IMR-90 (cell line): Measurements from ENCODE around the gene XPO4. TPM values are rescaled to one million over a fixed set of nuclear protein-coding genes. Genes with fewer than 3 reads are reported as not detected.

Experiments used
- ATAC-seq: fragments of 200-7000 bp; cut with Tn5 transposase; 2 replicates; pipeline ENCODE4 v1.9.1; 2020; ENCODE audit warnings: low read depth, mild to moderate bottlenecking, moderate library complexity
- BruUV-seq: library from RNA; stranded (reverse); fragments of 400-500 nt; replicated peaks from 2 replicates; lab custom pipeline; 2021; lab: Mats Ljungman, UMichigan
- CTCF ChIA-PET: fragments of 300-600 bp; formaldehyde crosslinking; extraction: SDS; loops from one replicate; lab custom pipeline; 2021; ENCODE audit warnings: antibody characterized with exemption; lab: Yijun Ruan, JAX
- POLR2A ChIA-PET: fragments of 300-600 bp; sonication (Branson Sonifier 250); formaldehyde crosslinking; loops from one replicate; lab custom pipeline; 2022; ENCODE audit warnings: antibody characterized with exemption; ENCODE audit not compliant: unreplicated experiment; lab: Charles Lee
- DNase-seq: peaks from one replicate; pipeline ENCODE4 v3.0.0; 2013
- H2AFZ ChIP-seq: replicated peaks from 2 replicates; pipeline ENCODE3; 2013; ENCODE audit warnings: low read length, mild to moderate bottlenecking; ENCODE audit not compliant: poor library complexity
- H2AK5ac ChIP-seq: 2 replicates; pipeline ENCODE4 v1.6.1; 2013; ENCODE audit warnings: low read depth, low read length, inconsistent platforms
- H2AK9ac ChIP-seq: replicated peaks from 2 replicates; pipeline ENCODE3; 2013; ENCODE audit warnings: mild to moderate bottlenecking, low read depth, low read length, moderate library complexity; ENCODE audit not compliant: poor library complexity
- H2BK120ac ChIP-seq: 2 replicates; pipeline ENCODE4 v1.6.1; 2013; ENCODE audit warnings: low read depth, low read length, inconsistent platforms
- H2BK15ac ChIP-seq: 3 replicates; pipeline ENCODE4 v1.6.1; 2013; ENCODE audit warnings: low read depth, low read length, inconsistent platforms
- H2BK20ac ChIP-seq: 2 replicates; pipeline ENCODE4 v1.6.1; 2013; ENCODE audit warnings: low read depth, mild to moderate bottlenecking, inconsistent platforms, low read length, moderate library complexity
- H2BK5ac ChIP-seq: 2 replicates; pipeline ENCODE4 v1.6.1; 2013; ENCODE audit warnings: mild to moderate bottlenecking, low read depth, low read length, inconsistent platforms; ENCODE audit not compliant: poor library complexity, severe bottlenecking
- H3K14ac ChIP-seq: replicated peaks from 2 replicates; pipeline ENCODE4 v1.6.1; 2013; ENCODE audit warnings: low read depth, low read length, inconsistent platforms
- H3K18ac ChIP-seq: 2 replicates; pipeline ENCODE4 v1.6.1; 2013; ENCODE audit warnings: low read depth, low read length, control low read depth
- H3K23ac ChIP-seq: 2 replicates; pipeline ENCODE4 v1.6.1; 2013; ENCODE audit warnings: low read depth, low read length, inconsistent platforms
- H3K27ac ChIP-seq: 2 replicates; pipeline ENCODE4 v1.5.1; 2013; ENCODE audit warnings: mild to moderate bottlenecking, control low read depth, low read length; ENCODE audit not compliant: insufficient read depth
- H3K27me3 ChIP-seq: 2 replicates; pipeline ENCODE4 v1.6.1; 2013; ENCODE audit warnings: low read length; ENCODE audit not compliant: control insufficient read depth, insufficient read depth
- H3K36me3 ChIP-seq: 2 replicates; pipeline ENCODE4 v1.6.1; 2013; ENCODE audit warnings: low read length, mixed read lengths; ENCODE audit not compliant: control insufficient read depth, insufficient read depth
- H3K4ac ChIP-seq: 2 replicates; pipeline ENCODE4 v1.6.1; 2013; ENCODE audit warnings: low read depth, low read length, inconsistent platforms
- H3K4me1 ChIP-seq: 2 replicates; pipeline ENCODE4 v1.6.1; 2013; ENCODE audit warnings: low read length, mixed read lengths; ENCODE audit not compliant: control insufficient read depth, insufficient read depth
- H3K4me2 ChIP-seq: 2 replicates; pipeline ENCODE4 v1.6.1; 2013; ENCODE audit warnings: low read depth, mild to moderate bottlenecking, control low read depth, low read length, moderate library complexity
- H3K4me3 ChIP-seq: 2 replicates; pipeline ENCODE4 v1.5.1; 2013; ENCODE audit warnings: low read depth, mild to moderate bottlenecking, control low read depth, low read length, moderate library complexity; ENCODE audit not compliant: insufficient read depth
- H3K56ac ChIP-seq: 2 replicates; pipeline ENCODE4 v1.6.1; 2013; ENCODE audit warnings: low read length, inconsistent platforms; ENCODE audit not compliant: insufficient read depth; ENCODE audit errors: extremely low read depth
- H3K79me1 ChIP-seq, 2 experiments: 2 replicates each; pipeline ENCODE4 v1.6.1; 2013; ENCODE audit warnings: low read length in 2 of 2, inconsistent platforms in 1 of 2, low read depth in 1 of 2
- H3K9ac ChIP-seq: 2 replicates; pipeline ENCODE4 v1.6.1; 2013; ENCODE audit warnings: low read depth, low read length, control low read depth
- H3K9me1 ChIP-seq: 2 replicates; pipeline ENCODE4 v1.6.1; 2013; ENCODE audit warnings: low read length, inconsistent platforms; ENCODE audit not compliant: insufficient read depth
- H3K9me3 ChIP-seq: 2 replicates; pipeline ENCODE4 v1.6.1; 2013; ENCODE audit warnings: low read length; ENCODE audit not compliant: control insufficient read depth, insufficient read depth
- H4K20me1 ChIP-seq: 2 replicates; pipeline ENCODE4 v1.6.1; 2013; ENCODE audit warnings: low read length, inconsistent platforms; ENCODE audit not compliant: insufficient read depth
- H4K5ac ChIP-seq: 2 replicates; pipeline ENCODE4 v1.6.1; 2013; ENCODE audit warnings: mild to moderate bottlenecking, low read depth, low read length, control low read depth
- H4K8ac ChIP-seq, 2 experiments: 2 replicates each; pipeline ENCODE4 v1.6.1; 2013; ENCODE audit warnings: low read depth in 2 of 2, low read length in 2 of 2, control low read depth in 1 of 2, inconsistent platforms in 1 of 2
- H4K91ac ChIP-seq: 2 replicates; pipeline ENCODE4 v1.6.1; 2013; ENCODE audit warnings: low read depth, low read length, inconsistent platforms; ENCODE audit not compliant: insufficient read depth
- CEBPB ChIP-seq: IDR thresholded peaks from 2 replicates; pipeline ENCODE4 v1.6.1; 2012; ENCODE audit warnings: low read depth, low read length, improper control_type of control experiment
- POLR2A ChIP-seq: IDR thresholded peaks from 2 replicates; pipeline ENCODE4 v1.6.1; 2012; ENCODE audit warnings: mild to moderate bottlenecking, low read depth, low read length
- WGBS, 2 experiments: methylation state at CpG; one replicate each; pipeline versions ENCODE4 v1.1.5 to v1.1.7; 2013; ENCODE audit warnings: missing lambda C conversion rate in 2 of 2; ENCODE audit not compliant: insufficient read length in 1 of 2; ENCODE audit errors: extremely low coverage in 2 of 2; 5-methylcytosine and 5-hydroxymethylcytosine counted together
- dilution Hi-C: fragments of 300-500 bp; cut with HindIII; formaldehyde crosslinking; loops from one replicate; pipeline ENCODE4 v1.14.3; 2018; ENCODE audit warnings: low sequenced_read_pairs; ENCODE audit not compliant: unreplicated experiment
- in situ Hi-C: fragments of 300-500 bp; cut with MboI; formaldehyde crosslinking; loops from 3 replicates; pipeline ENCODE4 v1.14.3; 2019; ENCODE audit warnings: low sequenced_read_pairs, inconsistent platforms, mixed read lengths
- intact Hi-C: fragments of 100-400 bp; cut with micrococcal nuclease; formaldehyde crosslinking; loops from 2 replicates; pipeline ENCODE4 v1.10.0; 2022
- polyA plus RNA-seq, 3 experiments: library from polyadenylated mRNA; depleted of rRNA; stranded (reverse); fragments of >200 nt; gene quantifications; 2 replicates each; pipeline ENCODE4 v1.2.3, GENCODE V29; 2012; ENCODE audit warnings: low replicate concordance in 1 of 3
- total RNA-seq: library from RNA; depleted of rRNA; stranded (reverse); fragments of >200 nt; gene quantifications from 2 replicates; pipeline ENCODE4 v1.2.3, GENCODE V29; 2012

The XPO4 gene
- total and polyA plus RNA-seq, 2 of the 4 experiments (the other 2 are of a cell fraction): 5.0 to 21.1 TPM

- H2AK9ac ChIP-seq: no peak overlapping the region
- H4K5ac ChIP-seq: no peak overlapping the region
- H2AFZ ChIP-seq: no peak overlapping the region
- in situ Hi-C loops (loop anchor here (10.0 to 25.0 kb wide), 2 partner anchors 339 to 647 kb away; partner anchors contain the start of gene GJB2), dilution Hi-C loops (no loop called here), intact Hi-C loops (no loop called here)
- no peak overlapping the region for H2BK15ac ChIP-seq
- no peak overlapping the region for H3K27ac ChIP-seq
- no peak overlapping the region for H2BK120ac ChIP-seq
- no peak overlapping the region for H2AK5ac ChIP-seq
- ATAC-seq (no peak), DNase-seq (no peak)
- H2BK20ac ChIP-seq: no peak overlapping the region
- no peak for TF ChIP-seq CEBPB
- TF ChIP-seq POLR2A: no peak
- no peak overlapping the region for H3K56ac ChIP-seq
- H3K27me3 ChIP-seq: no peaks in the 10 kb centered on the region
- H3K9ac ChIP-seq: no peak overlapping the region
- no peak overlapping the region for H3K23ac ChIP-seq
- BruUV-seq: no TSS peak
- peaks cover 3 to 5% of the 10 kb centered on the region in 2 experiments; a peak in 3 of 4 replicates for H3K79me1 ChIP-seq
- no peaks in the 10 kb centered on the region for H3K9me1 ChIP-seq
- H3K4ac ChIP-seq: no peak overlapping the region
- H3K4me3 ChIP-seq: no peak overlapping the region
- H3K4me1 ChIP-seq: no peaks in the 10 kb centered on the region
- no peak overlapping the region for H4K91ac ChIP-seq
- ChIA-PET POLR2A (no interaction called here), CTCF (no interaction called here)
- no peak overlapping the region for H4K8ac ChIP-seq
- H2BK5ac ChIP-seq: no peak overlapping the region
- WGBS, 2 experiments: no CpG with 5 or more reads among the region's 7 CpGs
- peaks cover 9% of the 10 kb centered on the region for H3K36me3 ChIP-seq
- no peak overlapping the region for H3K14ac ChIP-seq
- H4K20me1 ChIP-seq: no peaks in the 10 kb centered on the region
- H3K4me2 ChIP-seq: no peak overlapping the region
- no peaks in the 10 kb centered on the region for H3K9me3 ChIP-seq
- H3K18ac ChIP-seq: no peak overlapping the region
These were observed 68.5 kb downstream of the XPO4 start for GRCh38 chr13:20833900-20834679.
